Retinal pigment epithelial cell (primary cell): ENCODE results near the gene ERC1.

Experiments
- DNase-seq: peaks from one replicate; pipeline ENCODE4 v3.0.0-alpha.2; 2010; ENCODE audit warnings: low read depth
- H3K4me3 ChIP-seq: 2 replicates; pipeline ENCODE4 v1.5.1; 2011; ENCODE audit warnings: mild to moderate bottlenecking, low read length, control low read depth, moderate library complexity
- TF ChIP-seq, protein P1 (sequence below): conservative IDR thresholded peaks from 2 replicates; pipeline ENCODE4 v1.5.1; 2011; ENCODE audit warnings: low read depth, low read length, control low read depth, inconsistent platforms

The ERC1 gene

GRCh38 chr12:1056390-1056789 lies 65.4 kb downstream of the ERC1 start:
- DNase-seq = no peak
- TF ChIP-seq, protein P1, sequence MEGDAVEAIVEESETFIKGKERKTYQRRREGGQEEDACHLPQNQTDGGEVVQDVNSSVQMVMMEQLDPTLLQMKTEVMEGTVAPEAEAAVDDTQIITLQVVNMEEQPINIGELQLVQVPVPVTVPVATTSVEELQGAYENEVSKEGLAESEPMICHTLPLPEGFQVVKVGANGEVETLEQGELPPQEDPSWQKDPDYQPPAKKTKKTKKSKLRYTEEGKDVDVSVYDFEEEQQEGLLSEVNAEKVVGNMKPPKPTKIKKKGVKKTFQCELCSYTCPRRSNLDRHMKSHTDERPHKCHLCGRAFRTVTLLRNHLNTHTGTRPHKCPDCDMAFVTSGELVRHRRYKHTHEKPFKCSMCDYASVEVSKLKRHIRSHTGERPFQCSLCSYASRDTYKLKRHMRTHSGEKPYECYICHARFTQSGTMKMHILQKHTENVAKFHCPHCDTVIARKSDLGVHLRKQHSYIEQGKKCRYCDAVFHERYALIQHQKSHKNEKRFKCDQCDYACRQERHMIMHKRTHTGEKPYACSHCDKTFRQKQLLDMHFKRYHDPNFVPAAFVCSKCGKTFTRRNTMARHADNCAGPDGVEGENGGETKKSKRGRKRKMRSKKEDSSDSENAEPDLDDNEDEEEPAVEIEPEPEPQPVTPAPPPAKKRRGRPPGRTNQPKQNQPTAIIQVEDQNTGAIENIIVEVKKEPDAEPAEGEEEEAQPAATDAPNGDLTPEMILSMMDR = no peak
- no peak overlapping the region for H3K4me3 ChIP-seq

DNA sequence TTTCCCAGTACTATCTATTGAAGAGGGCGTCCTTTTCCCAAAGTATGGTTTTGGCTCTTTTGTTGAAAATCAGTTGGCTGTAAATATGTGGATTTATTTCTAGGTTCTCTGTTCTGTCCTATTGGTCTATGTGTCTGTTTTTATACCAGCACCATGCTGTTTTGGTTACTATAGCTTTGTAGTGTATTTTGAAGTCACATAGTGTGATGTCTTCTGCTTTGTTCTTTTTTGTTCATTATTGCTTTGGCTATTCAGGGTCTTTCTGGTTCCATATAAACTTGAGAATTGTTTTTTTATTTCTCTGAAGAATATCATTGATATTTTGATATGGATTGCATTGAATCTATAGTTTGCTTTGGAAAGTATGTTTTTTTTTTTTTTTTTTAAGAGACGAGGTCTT lies 67.4 kb downstream of the ERC1 start:
- DNase-seq = no peak
- TF ChIP-seq, protein P1 = no peak

GRCh38 chr12:1059162-1059561 lies 68.1 kb downstream of the ERC1 start:
- DNase-seq = no peak
- TF ChIP-seq, protein P1 = no peak
- H3K4me3 ChIP-seq = no peak overlapping the region

More for the DNA sequence above, 67.4 kb downstream of the ERC1 start:
- no peak overlapping the region for H3K4me3 ChIP-seq

DNA sequence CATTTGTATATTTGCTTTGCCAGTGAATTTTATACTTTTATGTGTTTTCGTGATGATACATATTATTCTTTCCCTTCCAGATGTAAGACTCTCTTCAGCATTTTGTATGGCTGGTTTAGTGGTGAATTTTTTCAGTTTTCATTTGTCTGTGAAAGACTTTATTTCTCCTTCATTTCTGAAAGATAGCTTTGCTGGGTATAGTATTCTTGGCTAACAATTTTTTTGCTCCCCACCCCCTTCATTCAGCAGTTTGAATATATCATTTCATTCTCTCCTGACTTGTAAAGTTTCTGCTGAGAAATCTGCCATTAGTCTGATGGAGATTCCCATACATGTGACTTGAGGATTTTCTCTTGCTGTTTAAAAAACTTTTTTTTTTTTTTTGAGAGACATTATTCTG lies 72.8 kb downstream of the ERC1 start:
- no peak for DNase-seq
- H3K4me3 ChIP-seq = no peak overlapping the region
- TF ChIP-seq, protein P1 = no peak

GRCh38 chr12:1064317-1064716 lies 73.3 kb downstream of the ERC1 start:
- no peak for DNase-seq
- no peak overlapping the region for H3K4me3 ChIP-seq
- TF ChIP-seq, protein P1 = no peak

GRCh38 chr12:1065629-1066028 lies 74.6 kb downstream of the ERC1 start:
- TF ChIP-seq, protein P1 = no peak
- no peak overlapping the region for H3K4me3 ChIP-seq
- no peak for DNase-seq

GRCh38 chr12:1069846-1070245 lies 78.8 kb downstream of the ERC1 start:
- TF ChIP-seq, protein P1 = no peak
- H3K4me3 ChIP-seq = no peak overlapping the region
- no peak for DNase-seq
